GM18499 (cell line): ENCODE measurements around the gene TAS1R1.

Source experiments
- ATAC-seq: cut with Tn5 transposase; IDR thresholded peaks from one replicate; pipeline ENCODE4 v1.9.1; 2021; ENCODE audit warnings: moderate number of reproducible peaks; ENCODE audit not compliant: insufficient read depth, unreplicated experiment

TAS1R1 gene

GRCh38 chr1:6627031-6627430, 71.9 kb downstream of the TAS1R1 start:
- no peak for ATAC-seq

GRCh38 chr1:6627841-6628545, 72.9 kb downstream of the TAS1R1 start:
- ATAC-seq, result no peak

GRCh38 chr1:6628971-6629479, 73.9 kb downstream of the TAS1R1 start:
- no peak for ATAC-seq
